GM18502 (cell line): ENCODE data around the gene TEX35.
A peak's percentile ranks its signal among the peaks of the same experiment; 100 is the strongest.

Source experiments
- ATAC-seq: cut with Tn5 transposase; IDR thresholded peaks from one replicate; pipeline ENCODE4 v1.9.1; 2021; ENCODE audit warnings: mild to moderate bottlenecking; ENCODE audit not compliant: unreplicated experiment, poor library complexity

The TEX35 gene

DNA sequence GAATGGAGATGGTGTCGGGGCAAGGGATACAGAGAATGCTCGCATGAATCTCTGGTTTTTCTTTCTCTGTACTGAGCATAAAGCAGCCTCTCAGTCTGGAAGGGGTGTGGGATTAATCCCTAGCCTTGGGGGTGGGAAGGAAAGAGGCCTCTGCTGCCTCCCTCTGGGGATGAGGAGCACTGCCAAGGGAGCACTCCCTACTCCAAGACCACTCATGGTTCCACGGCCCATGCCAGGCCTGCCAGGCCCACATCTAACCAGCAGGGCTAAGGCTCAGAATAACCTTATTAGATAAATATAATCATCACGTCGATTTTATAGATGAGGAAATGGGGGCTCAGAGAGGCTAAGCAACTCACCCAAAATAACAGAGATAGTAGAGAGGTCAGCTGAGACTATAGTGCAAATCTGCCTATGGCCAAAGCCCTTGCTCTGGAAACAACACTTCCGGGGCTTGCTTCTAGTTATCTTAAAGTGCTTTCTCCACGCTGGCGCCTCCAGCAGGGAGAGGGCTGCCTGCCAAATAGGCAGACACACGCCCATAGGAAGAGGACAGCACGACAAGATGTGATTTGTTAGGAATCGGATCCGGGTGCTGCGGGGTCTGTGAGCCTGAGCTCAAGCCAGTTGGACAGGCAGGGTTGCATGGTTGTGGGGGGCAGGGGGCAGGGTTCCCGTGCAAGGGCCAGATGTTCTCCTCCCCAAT lies 522 bp downstream of the TEX35 start:
- no peak for ATAC-seq

DNA sequence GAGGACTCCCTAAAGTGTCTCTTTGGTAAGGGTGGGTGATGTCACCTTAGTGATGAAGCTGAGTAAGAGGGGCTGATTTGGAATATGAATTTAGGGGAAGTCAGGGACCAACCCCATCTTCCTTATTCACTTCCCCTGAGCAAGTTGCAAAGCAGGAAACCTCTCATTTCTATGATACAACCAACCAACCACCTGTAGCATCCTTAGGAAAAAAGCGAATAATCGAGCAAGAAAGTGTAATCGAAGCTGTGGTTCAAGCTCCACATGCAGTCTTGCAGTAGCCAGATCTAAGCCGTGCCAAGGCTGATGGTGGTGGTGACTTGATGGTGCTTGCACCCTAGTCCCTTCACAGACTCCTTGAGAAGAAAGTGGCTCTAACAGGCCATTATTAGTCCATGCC lies 3.2 kb downstream of the TEX35 start:
- no peak for ATAC-seq

DNA sequence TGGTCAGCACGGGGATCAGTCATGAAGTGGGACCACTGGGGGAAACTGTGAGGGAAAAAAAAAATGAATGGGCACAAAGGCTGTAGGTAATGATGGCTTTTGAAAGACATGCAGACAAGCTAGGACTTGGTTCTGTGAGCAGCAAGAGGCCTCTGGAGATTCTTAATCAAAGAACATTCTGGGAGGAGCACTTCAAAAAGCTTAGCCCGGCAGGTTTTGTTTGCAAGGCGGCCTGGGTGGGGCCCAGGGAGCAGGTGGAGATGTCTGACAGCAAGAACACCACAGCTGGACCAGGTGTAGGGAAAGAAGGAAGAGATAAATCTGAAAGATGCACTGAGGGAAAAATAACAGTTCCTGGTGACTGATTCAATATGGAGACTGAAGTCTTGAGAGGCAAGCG lies 6.0 kb downstream of the TEX35 start:
- ATAC-seq: no peak

DNA sequence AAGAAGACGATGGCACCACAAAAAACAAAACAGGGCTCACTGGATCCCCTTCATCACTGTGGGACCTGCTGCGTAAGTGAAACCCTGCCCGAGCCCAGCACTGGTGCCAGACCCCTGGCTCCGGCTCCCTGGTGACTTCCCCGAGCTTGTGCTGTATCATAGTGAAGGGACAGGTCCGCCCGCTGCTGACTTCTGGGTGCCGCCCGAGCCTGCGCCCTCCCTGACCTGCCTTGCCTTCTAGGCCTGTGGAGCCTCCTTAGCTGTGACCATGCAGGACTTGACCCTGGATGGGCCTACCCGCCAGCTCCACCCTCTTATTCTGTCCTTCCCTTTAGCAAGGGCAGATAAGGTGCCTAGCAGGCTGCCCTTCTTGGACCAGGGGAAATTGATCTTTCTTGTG lies 7.9 kb downstream of the TEX35 start:
- no peak for ATAC-seq

DNA sequence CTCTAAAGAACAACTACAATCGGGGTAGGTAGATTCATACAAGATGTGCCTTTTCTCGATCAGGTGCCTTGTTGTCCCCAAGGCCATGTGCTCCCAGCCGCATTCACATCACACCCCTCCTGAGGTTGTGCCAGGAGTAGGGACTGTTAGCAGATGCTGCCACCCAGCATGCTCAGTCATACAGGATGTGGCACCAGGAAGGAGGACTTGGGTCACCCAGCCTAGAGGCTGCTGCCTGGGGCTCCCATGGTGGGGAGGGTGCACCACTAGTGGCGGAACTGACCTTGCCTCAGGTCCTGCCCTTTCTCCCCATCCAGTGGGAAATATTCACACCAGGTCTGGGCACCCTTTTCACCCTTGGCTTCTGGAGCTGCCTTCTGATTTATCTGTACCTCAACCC lies 8.3 kb downstream of the TEX35 start:
- no peak for ATAC-seq

DNA sequence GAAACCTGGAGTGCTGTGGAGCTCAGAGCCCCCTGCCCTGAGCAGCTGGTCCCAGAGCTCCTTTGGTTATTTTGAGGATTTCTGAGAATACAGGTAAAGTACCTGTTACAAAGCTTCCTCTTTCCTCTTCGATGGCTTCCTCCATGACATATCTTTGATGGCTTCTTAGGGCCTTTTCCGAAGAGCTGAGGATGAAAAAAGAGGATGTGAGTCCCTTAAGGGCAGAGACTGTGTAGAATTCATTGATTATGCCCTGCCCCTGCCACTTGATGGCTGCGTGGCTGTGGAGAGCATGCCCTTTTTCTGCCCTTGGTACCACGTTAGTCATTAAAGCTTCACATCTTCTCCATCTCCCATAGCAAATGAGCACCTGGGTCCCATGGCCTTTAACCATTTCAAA lies 14.2 kb downstream of the TEX35 start:
- ATAC-seq: no peak

DNA sequence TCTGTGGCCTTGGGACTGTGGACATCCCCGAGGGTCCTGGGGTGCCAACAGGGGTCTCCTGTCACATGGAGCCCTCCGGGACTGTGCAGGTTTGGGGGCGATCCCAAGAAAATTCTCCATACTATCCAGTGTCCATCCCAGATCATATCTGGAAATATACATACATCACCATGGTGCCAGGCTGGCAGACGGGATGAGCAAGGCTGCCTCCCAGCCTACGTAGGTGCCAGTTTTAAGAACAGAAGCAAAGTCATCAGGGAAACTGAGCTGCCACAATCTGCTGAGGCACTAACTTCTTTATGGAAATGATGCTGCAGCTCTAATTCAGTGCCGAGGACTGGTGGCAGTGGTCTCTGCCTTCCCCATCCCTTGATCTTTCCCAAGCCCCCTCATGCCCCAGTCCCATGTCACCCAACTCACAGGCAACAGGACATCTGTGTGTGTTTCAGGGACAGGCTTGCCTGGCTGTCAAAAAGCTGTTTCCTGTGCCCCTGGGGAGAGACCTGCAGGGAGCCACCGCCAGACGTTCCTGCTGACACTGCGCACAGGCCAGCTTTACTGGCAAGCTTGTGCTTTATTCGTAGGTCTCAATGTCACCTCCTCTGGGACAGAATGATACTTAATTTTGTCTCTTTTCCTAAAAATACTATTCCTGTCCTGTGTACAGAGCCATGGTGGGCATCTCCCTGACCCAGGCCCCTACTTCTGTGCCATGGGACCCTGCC lies 15.5 kb downstream of the TEX35 start:
- ATAC-seq: no peak

DNA sequence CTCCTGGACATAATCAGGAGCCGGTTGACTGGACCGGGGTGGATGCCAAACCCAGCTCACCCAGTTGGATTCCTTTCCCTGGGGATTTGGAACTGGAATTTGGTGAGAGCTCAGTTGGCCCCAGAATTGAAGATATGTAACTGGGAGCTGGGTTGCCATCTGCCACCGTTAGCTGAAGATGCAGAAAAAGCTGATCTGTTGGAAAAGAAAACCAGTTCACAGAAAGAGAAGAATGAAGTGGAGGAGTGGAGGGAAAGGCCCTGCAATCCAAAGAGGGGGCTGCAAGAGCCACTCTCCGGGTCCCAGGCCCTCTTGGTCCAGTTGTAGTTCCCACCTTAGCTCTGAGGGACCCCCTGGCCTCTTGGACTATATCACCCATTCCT lies 16.0 kb downstream of the TEX35 start:
- no peak for ATAC-seq

DNA sequence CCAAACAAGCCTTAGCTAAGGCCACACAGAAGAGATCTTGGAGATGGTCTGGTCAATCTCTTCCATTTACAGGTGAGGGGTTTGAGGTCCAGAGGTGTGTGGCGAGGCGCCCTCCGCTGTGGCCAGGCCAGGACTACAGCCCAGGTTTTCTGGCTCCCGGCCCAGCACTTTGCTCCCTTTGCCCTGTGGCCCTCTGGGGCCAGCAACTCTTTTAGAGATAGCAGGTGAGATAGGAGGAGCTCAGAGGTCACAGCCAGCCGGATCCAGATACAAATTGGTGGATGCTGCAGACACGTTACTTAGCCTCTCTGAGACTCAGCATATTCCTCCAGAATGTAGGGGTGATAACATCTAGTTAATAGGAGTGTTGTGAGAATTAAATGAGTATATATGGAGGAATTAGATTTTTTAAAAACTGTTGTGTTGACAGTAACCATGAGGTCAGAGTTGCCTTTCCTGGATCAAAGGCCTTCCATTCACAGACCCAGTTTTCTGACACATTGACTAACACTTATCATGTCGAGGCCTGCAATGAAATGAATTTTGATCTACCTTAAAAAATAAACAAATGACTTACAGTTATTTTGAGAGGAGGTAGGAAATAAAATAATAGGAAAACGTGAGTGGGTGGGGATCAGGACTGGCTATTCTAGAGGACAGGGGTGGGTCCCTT lies 16.6 kb downstream of the TEX35 start:
- ATAC-seq: no peak

DNA sequence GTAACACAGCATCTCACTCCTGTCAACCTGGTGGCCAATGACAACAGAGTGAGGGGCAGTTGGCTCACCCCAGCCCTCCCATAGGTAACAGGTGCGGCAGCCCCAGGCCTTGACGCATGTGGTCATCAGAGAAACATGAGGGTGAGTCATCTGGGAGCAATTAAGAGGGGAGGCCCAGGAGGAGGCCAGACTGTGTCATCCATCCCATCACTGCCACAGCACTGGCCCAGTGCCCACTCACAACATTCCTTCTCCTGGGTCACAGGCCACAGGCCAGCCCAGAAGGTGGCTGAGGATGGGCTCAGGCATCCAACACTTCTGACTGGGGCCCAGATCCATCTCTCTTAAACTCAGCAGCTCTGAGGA lies 17.1 kb downstream of the TEX35 start:
- ATAC-seq: no peak

DNA sequence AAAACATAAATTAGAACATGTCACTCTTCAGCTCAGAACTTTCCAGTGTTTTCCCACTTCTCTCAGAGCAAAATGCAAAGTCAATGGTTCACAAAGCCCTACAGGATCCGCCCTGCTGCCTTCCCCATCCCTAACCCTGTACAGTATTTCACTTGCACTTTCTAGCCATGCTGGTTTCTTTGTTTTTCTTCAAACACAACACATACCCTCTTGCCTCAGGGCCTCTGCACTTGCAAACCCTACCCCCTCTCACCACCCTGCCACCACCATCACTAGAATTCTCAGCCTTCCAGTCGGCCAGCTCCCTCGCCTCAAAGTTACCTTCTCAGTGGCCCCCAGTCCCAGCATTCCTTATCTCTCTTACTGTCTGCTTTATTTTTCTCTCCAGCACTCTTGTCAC lies 17.6 kb downstream of the TEX35 start:
- ATAC-seq: no peak

DNA sequence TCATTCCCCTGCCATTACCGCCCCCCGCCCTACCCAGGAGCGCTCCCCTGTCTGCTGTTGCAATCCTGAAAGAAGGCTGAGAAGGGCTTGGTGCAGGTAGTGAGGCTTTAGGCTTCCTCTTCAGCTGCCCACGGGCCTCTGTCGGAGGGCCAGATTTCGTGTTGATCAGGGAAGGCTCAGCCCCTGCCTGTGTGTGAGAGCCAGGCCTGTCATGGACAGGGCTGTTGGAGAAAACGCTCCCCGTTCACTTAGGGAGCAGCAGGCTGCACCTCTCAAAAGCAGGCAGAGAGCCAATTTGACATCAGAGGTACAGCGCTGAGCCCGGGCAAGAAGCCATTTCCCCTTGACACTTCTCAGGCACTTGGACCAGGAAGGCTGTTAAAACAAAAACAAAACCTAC lies 19.0 kb downstream of the TEX35 start:
- peak; percentile 22 for ATAC-seq

DNA sequence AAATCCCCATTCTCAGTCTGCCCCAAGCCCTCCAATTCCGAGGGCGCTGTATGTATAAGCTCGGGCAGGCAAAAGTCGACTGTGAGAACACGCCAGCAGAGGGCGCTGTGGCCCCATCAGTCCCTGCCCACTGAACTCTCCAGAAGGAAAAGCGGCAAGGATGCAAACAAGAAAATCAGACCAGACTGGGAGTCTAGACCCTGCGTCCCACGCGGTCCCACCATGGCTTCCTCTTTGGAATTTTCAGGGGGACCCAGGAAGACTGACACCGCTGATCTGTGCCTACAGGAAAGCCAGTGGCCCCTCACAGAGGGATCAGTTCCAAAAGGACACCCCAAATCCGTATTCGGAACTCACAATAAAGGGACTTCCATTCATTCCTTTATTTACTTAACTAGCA lies 19.5 kb downstream of the TEX35 start:
- ATAC-seq: peak; percentile 79

DNA sequence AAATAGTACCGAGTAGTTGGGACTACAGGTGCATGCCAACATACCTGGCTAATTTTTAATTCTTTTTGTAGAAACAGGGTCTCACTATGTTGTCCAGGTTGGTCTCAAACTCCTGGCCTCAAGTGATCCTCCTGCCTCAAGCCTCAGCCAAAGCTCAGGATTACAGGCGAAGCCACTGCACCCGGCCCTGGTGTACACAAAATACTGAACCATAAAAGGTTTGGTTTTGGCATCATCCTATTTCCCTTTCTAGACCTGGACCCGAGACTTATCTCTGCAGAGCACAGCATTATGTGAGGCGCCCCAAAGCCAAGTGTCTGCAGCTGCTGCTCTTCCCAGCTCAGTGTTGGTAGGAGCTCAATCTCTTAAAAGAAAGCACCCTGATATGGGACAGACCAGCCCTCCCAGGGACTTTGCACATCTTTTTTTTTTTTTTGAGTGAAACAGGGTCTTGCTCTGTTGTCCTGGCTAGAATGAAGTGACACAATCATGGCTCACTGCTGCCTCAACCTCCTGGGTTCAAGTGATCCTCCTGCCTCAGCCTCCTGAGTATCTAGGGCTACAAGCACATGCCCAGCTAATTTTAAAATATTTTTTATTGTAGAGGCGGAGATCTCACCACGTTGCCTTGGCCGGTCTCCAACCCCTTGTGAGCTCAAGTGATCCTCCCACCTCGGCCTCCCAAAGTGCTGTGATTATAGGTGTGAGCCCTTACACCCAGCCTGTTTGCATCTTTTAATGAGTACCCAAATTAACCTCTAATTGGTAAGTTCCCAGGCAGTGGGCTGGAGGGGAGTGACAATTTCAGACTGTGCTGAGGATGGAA lies 20.4 kb downstream of the TEX35 start:
- no peak for ATAC-seq

DNA sequence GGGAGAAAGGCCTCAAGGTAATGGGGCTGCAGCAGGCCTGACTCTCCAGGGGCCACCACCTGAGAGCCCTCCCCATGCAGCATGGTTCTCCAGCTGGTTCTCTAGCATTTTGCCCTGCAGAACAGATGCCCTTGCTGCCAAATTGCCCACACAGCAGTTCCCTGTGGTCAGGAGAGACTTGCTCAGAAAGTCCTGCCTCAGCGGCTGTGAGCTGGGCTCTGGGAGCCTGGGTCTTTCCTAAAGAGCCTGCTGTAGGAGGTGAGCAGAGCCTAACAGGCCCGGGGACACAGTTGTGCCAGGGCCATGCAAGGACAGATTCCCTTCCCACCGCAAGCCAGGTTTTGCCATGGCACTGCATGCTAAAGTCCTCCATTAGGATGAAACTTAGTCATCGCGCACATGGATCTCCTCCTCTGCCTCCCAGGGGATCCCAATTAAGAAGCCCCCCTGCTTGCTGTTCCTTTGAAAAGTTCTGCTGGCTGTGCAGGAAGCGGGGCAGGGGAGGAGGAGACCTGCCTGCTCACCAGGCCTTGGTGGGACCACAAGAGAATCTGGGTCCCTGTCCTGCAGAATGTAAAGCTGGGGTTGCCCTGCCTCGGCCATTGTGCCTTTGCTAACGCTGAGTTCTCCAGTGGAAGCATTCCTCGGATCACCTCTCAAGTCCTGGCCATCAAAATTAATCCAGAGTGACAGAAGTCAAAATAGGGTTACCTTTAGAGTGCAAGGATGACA lies 21.4 kb downstream of the TEX35 start:
- ATAC-seq: no peak

DNA sequence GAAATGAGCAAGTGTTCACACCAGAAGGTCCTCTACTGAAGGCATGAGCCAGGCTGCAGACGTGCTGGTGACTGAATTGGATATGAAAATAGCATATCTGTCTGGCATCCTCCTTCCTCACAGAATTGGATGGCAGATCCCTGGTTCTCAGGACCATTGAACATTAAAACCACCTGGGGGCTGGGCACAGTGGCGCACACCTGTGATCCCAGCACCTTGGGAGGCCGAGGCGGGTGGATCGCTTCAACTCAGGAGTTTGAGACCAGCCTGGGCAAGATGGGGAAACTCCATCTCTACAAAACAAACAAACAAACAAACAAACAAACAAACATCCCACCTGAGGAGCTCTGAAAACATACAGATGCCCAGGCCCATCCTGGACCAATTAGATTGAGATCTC lies 23.4 kb downstream of the TEX35 start:
- ATAC-seq: no peak

DNA sequence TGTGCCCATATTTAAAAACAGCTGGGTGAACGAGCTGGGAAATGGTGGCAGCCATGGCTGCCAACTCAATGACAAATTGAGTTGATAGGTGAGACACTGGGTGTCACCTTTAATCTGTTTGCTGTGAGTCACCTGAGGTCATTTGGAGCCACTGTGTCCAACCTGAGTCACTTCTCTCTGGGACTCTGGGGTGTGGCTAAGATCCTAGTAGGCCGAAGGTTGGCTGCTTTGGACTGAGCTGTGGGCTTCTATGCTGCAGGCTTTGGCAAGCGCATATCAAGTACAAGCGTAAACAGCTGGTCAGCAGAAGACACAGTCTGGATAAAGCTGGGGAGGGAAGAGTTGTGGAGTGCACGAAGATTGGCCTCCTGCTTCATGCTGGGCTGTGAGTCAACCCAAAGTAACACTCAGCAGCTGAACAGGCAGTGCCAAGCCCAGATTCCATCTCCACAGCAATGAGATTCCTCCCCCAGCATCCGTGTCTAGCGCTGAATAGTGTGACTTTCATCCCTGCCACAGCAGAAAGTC lies 24.0 kb downstream of the TEX35 start:
- no peak for ATAC-seq

DNA sequence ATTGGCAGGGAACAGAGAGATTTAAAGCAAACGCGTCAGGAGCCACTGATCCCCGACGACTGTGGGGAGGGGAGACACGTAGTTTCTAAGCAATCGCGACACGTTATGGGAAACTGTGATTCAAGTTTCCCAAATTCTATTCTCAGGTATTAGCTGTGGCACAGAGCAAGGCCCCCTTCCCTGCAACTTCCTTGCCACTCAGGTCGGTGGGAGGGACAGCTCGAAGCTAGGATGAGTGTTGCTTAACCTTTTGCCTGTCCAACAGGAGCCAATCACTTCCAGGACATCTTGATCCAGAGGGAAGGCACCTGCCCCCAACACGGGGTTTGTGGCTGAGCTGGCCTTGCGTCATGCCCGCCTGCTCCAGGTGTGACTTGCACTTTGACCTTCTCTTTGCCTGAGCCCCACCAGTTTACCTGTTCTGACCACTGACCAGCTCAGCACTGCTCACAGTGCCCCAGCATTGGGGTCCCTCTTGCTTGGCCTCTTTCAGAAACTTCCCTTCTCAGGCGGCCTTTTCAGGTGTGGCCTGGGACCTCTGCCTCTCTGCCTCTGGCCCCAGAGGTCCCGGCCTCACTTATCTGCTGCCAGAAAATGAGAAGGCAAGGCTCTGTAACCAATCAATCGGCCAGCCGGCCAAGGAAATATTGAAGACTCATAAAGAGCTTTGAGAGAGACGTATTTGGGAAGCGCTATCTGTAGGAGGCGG lies 24.6 kb downstream of the TEX35 start:
- no peak for ATAC-seq

DNA sequence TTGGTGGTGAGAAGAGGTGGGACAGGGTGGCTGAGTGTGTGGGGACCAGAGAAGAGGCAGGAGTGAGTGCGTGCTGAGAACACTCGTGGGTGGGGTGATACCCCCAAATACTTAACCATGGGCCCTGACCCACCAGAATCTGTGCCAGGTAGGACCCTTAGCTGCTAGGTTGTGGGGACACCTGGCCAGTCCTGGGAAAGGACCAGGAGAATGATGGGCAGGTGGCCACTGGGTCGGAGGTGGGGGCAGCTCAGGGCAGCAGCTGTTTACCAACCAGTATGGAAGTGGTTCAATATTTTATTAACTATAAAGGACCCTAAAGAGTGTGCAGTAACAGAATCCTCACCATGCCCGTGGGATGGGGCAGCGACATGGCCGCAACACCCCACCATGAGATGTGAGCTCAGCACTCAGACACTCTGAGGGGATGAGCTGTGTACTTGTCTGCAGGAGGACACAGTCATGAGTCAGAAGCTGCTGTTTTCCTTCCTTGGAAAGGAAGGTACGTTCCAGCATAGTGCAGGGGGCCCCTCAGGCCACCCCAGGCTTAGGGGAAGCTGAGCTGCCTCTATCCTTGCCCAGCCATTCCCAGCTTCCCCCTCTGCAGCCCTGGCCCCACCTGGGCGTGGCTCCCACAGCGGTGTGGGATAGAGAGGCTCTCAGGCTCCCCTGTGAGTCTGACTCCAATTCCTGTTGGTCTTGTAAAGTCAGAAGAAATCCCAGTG lies 25.4 kb downstream of the TEX35 start:
- ATAC-seq: no peak
